ENCODE measurements around the gene RAB5B. TPM values are rescaled to one million over a fixed set of nuclear protein-coding genes. Genes with fewer than 3 reads are reported as not detected.
"Not testable (repeated sequence)": the region's sequence is repeated elsewhere in the genome, so short reads cannot be mapped to it uniquely, and the experiment has no call there.

The RAB5B gene
- polyA plus RNA-seq, 3 donors from 2014 or later = 54.6 to 80.6 (median 76.9) TPM

- Mint-ChIP-seq H3K4me1 (peaks cover 11 to 15% of the 10 kb centered on the region in 2 donors), H3K27ac (peak overlapping the region in 1 of 6 donors; percentile 41), H3K4me3 (peak overlapping the region in 3 of 5 donors; percentile 50 to 74 (median 71))
These were observed 48.1 kb downstream of the RAB5B start for GRCh38 chr12:56021889-56022497.

DNA sequence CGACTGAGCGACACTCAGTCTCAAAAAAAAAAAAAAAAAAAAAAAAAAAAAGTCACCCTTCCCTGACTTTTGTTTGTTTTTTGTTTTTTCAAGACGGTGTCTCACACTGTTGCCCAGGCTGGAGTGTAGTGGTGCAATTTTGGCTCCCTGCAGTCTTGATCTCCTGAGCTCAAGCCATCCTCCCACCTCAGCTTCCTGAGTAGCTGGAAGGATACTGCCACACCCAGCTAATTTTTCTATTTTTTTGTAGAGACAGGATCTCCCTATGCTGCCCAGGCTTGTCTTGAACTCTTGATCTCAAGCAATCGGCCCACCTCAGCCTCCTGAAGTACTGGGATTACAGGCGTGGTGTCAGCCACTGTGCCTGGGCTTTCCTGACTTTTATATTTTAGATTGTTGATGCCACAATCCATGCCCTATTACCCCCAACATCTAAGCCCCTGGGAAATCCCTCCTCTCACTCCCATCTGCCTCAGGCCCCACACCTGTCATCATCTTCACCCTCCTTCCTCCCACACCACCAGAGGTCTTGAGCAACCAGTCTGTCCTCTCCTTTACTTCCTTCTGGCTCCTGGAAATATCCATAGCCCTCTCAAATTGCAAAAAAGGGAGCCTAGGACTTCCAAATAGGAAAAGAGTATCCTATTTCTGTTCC lies 54.8 kb downstream of the RAB5B start:
- DNase-seq = no peak
- peak overlapping the region in 3 of 6 donors; percentile 52 to 83 (median 63) for H3K27ac Mint-ChIP-seq
- H3K9me3 Mint-ChIP-seq = no peaks in the 10 kb centered on the region
- no peaks in the 10 kb centered on the region for H3K4me1 Mint-ChIP-seq
- peaks cover 0 to 1% (median 0%) of the 10 kb centered on the region in 3 donors for H3K27me3 Mint-ChIP-seq (ENCODE audit: low read depth in 3 of 3)
- no peak overlapping the region for H3K4me3 Mint-ChIP-seq
- H3K36me3 Mint-ChIP-seq = peaks cover 6 to 28% (median 21%) of the 10 kb centered on the region in 3 donors

More at GRCh38 chr12:56021889-56022497, 48.1 kb downstream of the RAB5B start:
- Mint-ChIP-seq H3K9me3 (no peaks in the 10 kb centered on the region), H3K27me3 (ENCODE audit: low read depth in 3 of 3) (peaks cover 0 to 1% (median 0%) of the 10 kb centered on the region in 3 donors), H3K36me3 (peaks cover 0 to 9% (median 8%) of the 10 kb centered on the region in 3 donors)
- no peak for DNase-seq

DNA sequence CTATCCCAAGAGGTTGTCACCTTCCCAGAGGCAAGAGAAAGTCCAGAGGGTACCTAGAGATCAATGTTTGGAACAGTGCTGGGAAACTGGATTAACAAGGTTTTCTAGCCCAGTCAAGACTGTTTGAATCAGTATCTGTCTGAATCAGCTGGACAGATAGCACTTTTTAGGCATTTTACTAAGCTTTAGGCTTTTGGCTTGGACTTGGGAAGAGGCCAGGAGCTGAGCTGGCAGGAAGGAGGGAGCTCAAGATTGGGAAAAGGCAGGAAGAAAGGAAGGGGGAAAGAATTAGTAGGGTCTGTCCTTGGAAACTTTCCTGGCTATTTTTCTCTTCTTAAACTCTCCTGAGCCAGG lies 55.3 kb downstream of the RAB5B start:
- Mint-ChIP-seq H3K27me3 (ENCODE audit: low read depth in 3 of 3) (peaks cover 0 to 1% (median 0%) of the 10 kb centered on the region in 3 donors), H3K27ac (peak overlapping the region in 1 of 6 donors; percentile 52), H3K4me3 (no peak overlapping the region), H3K4me1 (no peaks in the 10 kb centered on the region), H3K36me3 (peaks cover 6 to 28% (median 21%) of the 10 kb centered on the region in 3 donors), H3K9me3 (no peaks in the 10 kb centered on the region)
- DNase-seq = no peak

DNA sequence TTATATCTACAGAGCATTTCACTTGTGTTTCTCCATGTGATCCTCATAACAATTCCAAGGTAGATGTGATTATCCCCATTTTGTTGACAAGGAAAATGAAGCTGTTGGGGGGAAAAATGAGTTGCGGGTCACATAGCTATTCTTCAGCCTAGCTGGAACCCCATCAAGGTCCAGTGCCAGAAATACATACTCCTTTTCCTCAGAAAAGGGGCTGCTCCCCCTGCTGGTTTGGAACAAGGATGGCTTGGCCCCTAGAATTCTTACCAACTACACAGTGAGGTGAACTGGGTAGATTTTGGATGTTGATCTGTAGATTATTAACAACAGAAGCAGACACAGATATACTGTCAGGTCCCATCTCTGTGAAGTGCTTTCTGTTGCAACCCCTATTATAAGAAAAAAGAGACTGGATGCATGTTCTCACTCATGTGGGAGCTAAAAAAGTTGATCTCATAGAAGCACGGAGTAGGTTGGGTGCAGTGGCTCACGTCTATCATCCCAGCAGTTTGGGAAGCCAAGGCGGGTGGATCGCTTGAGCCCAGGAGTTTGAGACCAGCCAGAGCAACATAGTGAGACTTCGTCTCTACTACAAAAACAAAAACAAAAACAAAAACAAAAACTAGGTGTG lies 55.9 kb downstream of the RAB5B start:
- H3K4me3 Mint-ChIP-seq = no peak overlapping the region
- peaks cover 0 to 3% (median 0%) of the 10 kb centered on the region in 3 donors for H3K27me3 Mint-ChIP-seq (ENCODE audit: low read depth in 3 of 3)
- H3K36me3 Mint-ChIP-seq = peaks cover 6 to 28% (median 21%) of the 10 kb centered on the region in 3 donors
- no peaks in the 10 kb centered on the region for H3K4me1 Mint-ChIP-seq
- peak in 2 of 3 donors; percentile 35 to 36 for DNase-seq
- peak overlapping the region in 1 of 6 donors; percentile 52 for H3K27ac Mint-ChIP-seq
- H3K9me3 Mint-ChIP-seq = no peaks in the 10 kb centered on the region

DNA sequence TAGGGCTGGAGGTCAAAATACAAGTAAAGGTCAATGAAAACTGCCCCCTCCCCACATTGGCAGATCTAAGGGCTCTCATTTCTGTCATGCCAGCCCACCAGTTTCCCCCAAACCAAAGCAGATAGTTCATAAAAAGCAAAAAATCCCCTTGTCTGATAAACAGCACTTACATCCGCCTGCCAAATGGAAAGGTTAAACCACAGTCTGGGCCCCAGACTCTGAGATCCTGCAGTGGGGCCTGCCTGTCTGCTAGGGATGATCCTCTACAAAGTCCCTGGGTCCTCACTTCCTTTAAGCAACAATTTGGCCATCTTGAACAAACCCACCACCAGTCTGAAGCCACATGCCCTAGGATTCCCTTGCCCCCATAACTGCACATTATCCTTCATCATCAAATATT lies 58.1 kb downstream of the RAB5B start:
- H3K27me3 Mint-ChIP-seq (ENCODE audit: low read depth in 3 of 3) = peaks cover 0 to 2% (median 2%) of the 10 kb centered on the region in 3 donors
- no peak overlapping the region for H3K4me3 Mint-ChIP-seq
- peaks cover 9 to 31% (median 29%) of the 10 kb centered on the region in 3 donors for H3K36me3 Mint-ChIP-seq
- no peaks in the 10 kb centered on the region for H3K9me3 Mint-ChIP-seq
- DNase-seq = no peak
- no peaks in the 10 kb centered on the region for H3K4me1 Mint-ChIP-seq
- H3K27ac Mint-ChIP-seq = no peak overlapping the region

GRCh38 chr12:56034586-56035332 lies 60.9 kb downstream of the RAB5B start:
- DNase-seq = peak in 1 of 3 donors; percentile 10
- Mint-ChIP-seq H3K4me3 (no peak overlapping the region), H3K27ac (no peak overlapping the region), H3K9me3 (no peaks in the 10 kb centered on the region), H3K27me3 (ENCODE audit: low read depth in 3 of 3) (peaks cover 0 to 2% (median 2%) of the 10 kb centered on the region in 3 donors), H3K36me3 (peaks cover 9 to 19% (median 19%) of the 10 kb centered on the region in 3 donors), H3K4me1 (peaks cover 0 to 12% of the 10 kb centered on the region in 2 donors)

DNA sequence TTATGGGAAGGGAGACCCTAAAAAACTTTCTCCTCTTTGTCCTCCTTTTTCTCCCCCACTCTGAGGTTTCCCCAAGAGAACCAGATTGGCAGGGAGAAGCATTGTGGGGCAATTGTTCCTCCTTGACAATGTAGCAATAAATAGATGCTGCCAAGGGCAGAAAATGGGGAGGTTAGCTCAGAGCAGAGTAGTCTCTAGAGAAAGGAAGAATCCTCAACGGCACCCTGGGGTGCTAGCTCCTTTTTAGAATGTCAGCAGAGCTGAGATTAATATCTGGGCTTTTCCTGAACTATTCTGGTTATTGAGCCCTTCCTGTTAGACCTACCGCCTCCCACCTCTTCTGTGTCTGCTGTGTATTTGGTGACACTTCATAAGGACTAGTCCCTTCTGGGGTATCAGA lies 63.3 kb downstream of the RAB5B start:
- H3K36me3 Mint-ChIP-seq = peaks cover 9 to 16% (median 15%) of the 10 kb centered on the region in 3 donors
- H3K27ac Mint-ChIP-seq = peak overlapping the region in 1 of 6 donors; percentile 79
- H3K4me1 Mint-ChIP-seq = peaks cover 15 to 22% of the 10 kb centered on the region in 2 donors
- peaks cover 6 to 8% (median 7%) of the 10 kb centered on the region in 3 donors for H3K27me3 Mint-ChIP-seq (ENCODE audit: low read depth in 3 of 3)
- DNase-seq = no peak
- H3K9me3 Mint-ChIP-seq = no peaks in the 10 kb centered on the region
- no peak overlapping the region for H3K4me3 Mint-ChIP-seq

GRCh38 chr12:56038022-56038655 lies 64.3 kb downstream of the RAB5B start:
- Mint-ChIP-seq H3K27me3 (ENCODE audit: low read depth in 3 of 3) (peaks cover 9 to 15% (median 10%) of the 10 kb centered on the region in 3 donors), H3K4me1 (peaks cover 25 to 31% of the 10 kb centered on the region in 2 donors), H3K36me3 (peaks cover 3 to 15% (median 7%) of the 10 kb centered on the region in 3 donors), H3K9me3 (no peaks in the 10 kb centered on the region), H3K27ac (peak overlapping the region in 4 of 6 donors; percentile 15 to 60 (median 40)), H3K4me3 (peak overlapping the region in 3 of 5 donors; percentile 11 to 27 (median 12))
- no peak for DNase-seq

- Mint-ChIP-seq H3K36me3 (peaks cover 3 to 21% (median 11%) of the 10 kb centered on the region in 3 donors), H3K4me3 (no peak overlapping the region), H3K27me3 (ENCODE audit: low read depth in 3 of 3) (peaks cover 7 to 15% (median 10%) of the 10 kb centered on the region in 3 donors), H3K27ac (no peak overlapping the region), H3K4me1 (peaks cover 35 to 37% of the 10 kb centered on the region in 2 donors), H3K9me3 (no peaks in the 10 kb centered on the region)
- DNase-seq = no peak
These were observed 66.3 kb downstream of the RAB5B start for GRCh38 chr12:56040151-56040550.

GRCh38 chr12:56040963-56041551 lies 67.2 kb downstream of the RAB5B start:
- Mint-ChIP-seq H3K9me3 (no peaks in the 10 kb centered on the region), H3K27me3 (ENCODE audit: low read depth in 3 of 3) (peaks cover 7 to 15% (median 10%) of the 10 kb centered on the region in 3 donors), H3K36me3 (peaks cover 0 to 16% (median 4%) of the 10 kb centered on the region in 3 donors), H3K4me1 (peaks cover 36 to 37% of the 10 kb centered on the region in 2 donors), H3K27ac (peak overlapping the region; percentile 78 to 99 (median 98)), H3K4me3 (peak overlapping the region; percentile 96 to 99 (median 97))
- no peak for DNase-seq

GRCh38 chr12:56041552-56042429 lies 67.9 kb downstream of the RAB5B start, which contains the start of gene RPS26:
RPS26 (plus strand) TSS chr12:56041918; CDS start chr12:56042167, 249 bp downstream.
- Mint-ChIP-seq H3K4me1 (peaks cover 37 to 41% of the 10 kb centered on the region in 2 donors), H3K4me3 (peak within 1 kb of the TSS; percentile 96 to 99 (median 97)), H3K9me3 (no peaks in the 10 kb centered on the region), H3K36me3 (peaks cover 0 to 16% (median 4%) of the 10 kb centered on the region in 3 donors), H3K27ac (peak within 1 kb of the TSS; percentile 93 to 99 (median 98)), H3K27me3 (ENCODE audit: low read depth in 3 of 3) (peaks cover 7 to 14% (median 10%) of the 10 kb centered on the region in 3 donors)
- peak; percentile 94 to 97 (median 94) for DNase-seq

GRCh38 chr12:56042430-56042813 lies 68.5 kb downstream of the RAB5B start:
- Mint-ChIP-seq H3K36me3 (peaks cover 0 to 16% (median 4%) of the 10 kb centered on the region in 3 donors), H3K27me3 (ENCODE audit: low read depth in 3 of 3) (peaks cover 7 to 13% (median 10%) of the 10 kb centered on the region in 3 donors), H3K4me3 (peak overlapping the region; percentile 96 to 99 (median 97)), H3K27ac (peak overlapping the region; percentile 93 to 99 (median 98)), H3K4me1 (peaks cover 40 to 41% of the 10 kb centered on the region in 2 donors)
- not testable (repeated sequence) for DNase-seq, H3K9me3 Mint-ChIP-seq
